NB4 (cell line): ENCODE measurements around the gene ATXN7L3.

ENCODE experiments used
- DNase-seq: peaks from one replicate; pipeline ENCODE4 v3.0.0; 2010; ENCODE audit warnings: low read depth
- H3K4me3 ChIP-seq: one replicate; pipeline ENCODE4 v1.5.1; 2011; ENCODE audit warnings: mild to moderate bottlenecking, low read depth, low read length, moderate library complexity
- MYC ChIP-seq: IDR thresholded peaks from 2 replicates; pipeline ENCODE4 v1.6.1; 2011; ENCODE audit warnings: low read depth, low read length
- POLR2A ChIP-seq: IDR thresholded peaks from 2 replicates; pipeline ENCODE4 v1.6.1; 2011; ENCODE audit warnings: mild to moderate bottlenecking; ENCODE audit not compliant: insufficient read length; ENCODE audit errors: extremely low read depth
- TF ChIP-seq, protein P1 (sequence below): IDR thresholded peaks from 2 replicates; pipeline ENCODE4 v1.6.1; 2011; ENCODE audit warnings: low read depth, low read length
- TF ChIP-seq, protein P2 (sequence below): IDR thresholded peaks from one replicate; pipeline ENCODE4 v1.5.1; 2012; ENCODE audit warnings: low read depth, low read length

The ATXN7L3 gene

DNA sequence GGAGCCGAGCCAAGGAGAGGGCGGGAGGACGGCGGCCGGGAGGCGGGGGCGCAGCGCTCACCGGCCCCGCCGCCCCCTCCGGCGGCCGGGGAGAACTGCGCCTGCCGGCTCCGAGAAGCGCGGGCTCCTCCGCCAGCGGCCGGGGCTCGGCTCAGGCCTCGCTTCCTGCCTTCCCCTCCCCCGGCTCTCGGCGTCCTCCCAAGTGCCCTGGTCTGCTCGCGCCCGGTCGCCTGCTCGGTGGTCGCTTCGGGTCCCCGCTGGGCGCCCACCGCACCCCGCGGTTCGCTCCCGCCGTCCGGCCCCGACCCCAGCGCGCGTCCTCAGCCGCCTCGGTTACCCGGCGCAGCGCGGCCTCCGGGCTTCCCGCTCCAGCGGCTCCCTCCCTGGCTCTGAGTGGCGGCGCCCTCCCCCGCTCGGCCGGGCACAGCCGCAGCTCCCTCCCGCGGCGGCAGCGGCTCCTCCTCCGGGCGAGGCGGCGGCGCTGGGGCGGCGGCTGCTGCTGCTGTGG is 19.5 kb upstream of the ATXN7L3 start:
- peak; percentile 79 for DNase-seq
- TF ChIP-seq POLR2A (no peak), MYC (no peak)
- TF ChIP-seq, protein P1, sequence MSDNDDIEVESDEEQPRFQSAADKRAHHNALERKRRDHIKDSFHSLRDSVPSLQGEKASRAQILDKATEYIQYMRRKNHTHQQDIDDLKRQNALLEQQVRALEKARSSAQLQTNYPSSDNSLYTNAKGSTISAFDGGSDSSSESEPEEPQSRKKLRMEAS: no peak
- TF ChIP-seq, protein P2, sequence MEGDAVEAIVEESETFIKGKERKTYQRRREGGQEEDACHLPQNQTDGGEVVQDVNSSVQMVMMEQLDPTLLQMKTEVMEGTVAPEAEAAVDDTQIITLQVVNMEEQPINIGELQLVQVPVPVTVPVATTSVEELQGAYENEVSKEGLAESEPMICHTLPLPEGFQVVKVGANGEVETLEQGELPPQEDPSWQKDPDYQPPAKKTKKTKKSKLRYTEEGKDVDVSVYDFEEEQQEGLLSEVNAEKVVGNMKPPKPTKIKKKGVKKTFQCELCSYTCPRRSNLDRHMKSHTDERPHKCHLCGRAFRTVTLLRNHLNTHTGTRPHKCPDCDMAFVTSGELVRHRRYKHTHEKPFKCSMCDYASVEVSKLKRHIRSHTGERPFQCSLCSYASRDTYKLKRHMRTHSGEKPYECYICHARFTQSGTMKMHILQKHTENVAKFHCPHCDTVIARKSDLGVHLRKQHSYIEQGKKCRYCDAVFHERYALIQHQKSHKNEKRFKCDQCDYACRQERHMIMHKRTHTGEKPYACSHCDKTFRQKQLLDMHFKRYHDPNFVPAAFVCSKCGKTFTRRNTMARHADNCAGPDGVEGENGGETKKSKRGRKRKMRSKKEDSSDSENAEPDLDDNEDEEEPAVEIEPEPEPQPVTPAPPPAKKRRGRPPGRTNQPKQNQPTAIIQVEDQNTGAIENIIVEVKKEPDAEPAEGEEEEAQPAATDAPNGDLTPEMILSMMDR: no peak
- H3K4me3 ChIP-seq: peak overlapping the region; percentile 38

DNA sequence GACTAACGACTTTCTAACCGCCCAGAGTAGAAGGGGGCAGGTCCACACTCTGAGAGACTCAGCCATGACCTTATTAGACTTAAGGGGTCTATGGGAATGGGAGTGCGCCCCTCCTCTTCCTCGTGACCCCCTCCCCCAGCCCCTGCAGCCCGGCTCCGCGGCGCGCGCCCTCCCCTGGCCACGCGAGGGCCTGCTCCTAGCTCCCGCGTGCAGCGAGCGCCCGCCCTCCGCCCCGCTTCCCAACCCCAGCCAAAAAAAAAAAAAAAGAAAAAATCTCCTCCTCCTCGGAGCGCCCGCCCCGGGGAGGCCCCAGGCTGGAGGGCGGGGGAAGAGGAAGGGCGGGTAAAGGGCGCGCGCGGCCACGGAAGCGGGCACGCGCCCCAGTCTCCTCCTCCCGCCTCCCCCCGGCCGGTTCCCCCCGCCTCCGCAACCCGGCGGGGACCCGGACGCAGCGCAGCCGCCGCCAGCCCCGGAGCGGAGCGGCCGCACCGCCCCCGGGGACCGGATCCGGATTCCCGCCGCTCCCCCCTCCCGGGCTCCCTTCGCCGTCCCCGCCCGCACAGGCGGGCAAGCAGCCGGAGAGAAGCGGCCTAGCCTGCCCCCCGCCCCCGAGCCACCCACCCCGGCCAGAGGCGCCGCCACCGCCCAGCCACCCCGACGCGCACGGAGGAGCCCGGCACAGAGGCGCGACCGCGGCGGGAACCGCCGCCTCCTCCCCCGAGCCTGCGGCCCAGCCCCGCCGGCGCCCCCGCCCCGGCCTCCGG is 18.8 kb upstream of the ATXN7L3 start:
- peak overlapping the region; percentile 79 for H3K4me3 ChIP-seq
- DNase-seq: peak; percentile 94
- TF ChIP-seq MYC (peak; percentile 86), POLR2A (peak; percentile 29)
- TF ChIP-seq, protein P2: peak; percentile 46
- TF ChIP-seq, protein P1: peak; percentile 51

DNA sequence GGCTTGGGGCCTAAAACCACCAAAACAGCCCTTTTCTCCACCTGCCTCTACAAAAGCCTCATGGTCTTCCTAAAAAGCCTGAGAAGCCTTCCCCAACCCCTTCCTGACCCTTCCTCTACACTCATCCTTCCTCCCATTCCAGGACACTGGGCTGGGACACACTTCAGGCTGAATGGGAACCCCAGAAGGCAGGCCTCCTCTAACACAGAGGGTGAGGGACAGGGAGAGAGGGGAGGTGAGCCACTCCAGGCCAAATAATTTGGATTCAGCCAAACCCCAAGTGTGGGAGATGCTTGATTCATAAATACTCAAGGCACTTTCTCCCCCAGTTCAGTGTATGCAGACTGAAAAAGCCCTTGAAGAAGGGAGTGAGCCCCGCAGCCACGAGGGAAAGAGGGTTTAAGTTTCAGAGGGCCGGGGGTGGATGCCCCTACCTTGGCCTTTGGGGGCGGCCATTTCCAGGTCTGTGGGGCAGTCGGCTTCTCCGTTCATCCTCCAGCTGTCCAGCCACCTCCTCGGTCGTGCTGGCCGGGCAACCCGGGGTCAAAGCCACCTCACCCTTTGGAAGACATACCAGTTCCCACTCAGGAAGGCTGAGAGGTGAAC is 18.2 kb upstream of the ATXN7L3 start:
- TF ChIP-seq POLR2A (no peak), MYC (no peak)
- TF ChIP-seq, protein P2: no peak
- TF ChIP-seq, protein P1: no peak
- H3K4me3 ChIP-seq: peak overlapping the region; percentile 79
- no peak for DNase-seq

DNA sequence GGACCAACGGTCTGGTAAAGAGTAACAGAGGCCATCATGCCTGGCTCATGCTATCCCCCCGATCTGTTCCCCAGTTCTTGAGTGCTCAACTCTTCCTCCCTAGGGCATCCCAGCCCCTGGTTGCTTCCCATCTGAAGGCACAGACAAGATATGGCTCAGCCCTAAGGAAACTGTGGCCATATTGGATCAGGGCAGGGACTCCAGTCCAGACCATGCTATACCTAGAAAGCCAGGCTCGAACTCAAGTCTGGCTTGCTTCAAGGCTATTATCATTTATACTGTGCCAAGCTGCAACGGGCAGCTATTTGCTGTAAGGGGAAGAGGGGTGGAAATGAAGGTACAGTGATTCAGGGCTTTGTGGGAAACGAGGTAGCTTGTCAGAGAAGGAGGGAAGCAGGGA is 17.0 kb upstream of the ATXN7L3 start:
- DNase-seq: peak; percentile 5
- H3K4me3 ChIP-seq: peak overlapping the region; percentile 79

DNA sequence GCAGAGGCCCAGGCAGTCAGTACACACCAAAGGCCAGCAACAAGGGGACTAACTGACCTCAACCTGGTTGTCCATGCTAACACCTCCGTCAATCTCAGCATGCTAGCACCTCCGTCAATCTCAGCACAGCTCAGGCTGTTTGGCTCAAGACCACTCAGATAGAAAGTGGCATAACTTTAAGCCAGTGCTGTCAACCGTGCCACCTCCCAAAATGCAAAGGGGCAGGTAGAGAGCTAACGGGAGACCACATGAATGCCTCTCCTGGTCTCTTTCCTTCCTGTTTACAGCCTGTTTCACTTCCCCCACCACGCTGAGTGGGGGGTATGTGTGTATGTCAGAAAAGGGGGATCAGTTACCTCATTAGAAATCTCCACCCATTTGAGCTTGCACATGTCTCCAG is 16.5 kb upstream of the ATXN7L3 start:
- DNase-seq: peak; percentile 14
- TF ChIP-seq MYC (no peak), POLR2A (no peak)
- TF ChIP-seq, protein P2: no peak
- TF ChIP-seq, protein P1: no peak
- H3K4me3 ChIP-seq: peak overlapping the region; percentile 79

More for the DNA sequence above, 17.0 kb upstream of the ATXN7L3 start:
- TF ChIP-seq, protein P2: no peak
- TF ChIP-seq, protein P1: no peak
- TF ChIP-seq POLR2A (no peak), MYC (no peak)
